Measurements from ENCODE around the gene KIAA1210. TPM values are rescaled to one million over a fixed set of nuclear protein-coding genes. Genes with fewer than 3 reads are reported as not detected.

Gene KIAA1210
- polyA plus RNA-seq, 1 experiment: not detected

DNA sequence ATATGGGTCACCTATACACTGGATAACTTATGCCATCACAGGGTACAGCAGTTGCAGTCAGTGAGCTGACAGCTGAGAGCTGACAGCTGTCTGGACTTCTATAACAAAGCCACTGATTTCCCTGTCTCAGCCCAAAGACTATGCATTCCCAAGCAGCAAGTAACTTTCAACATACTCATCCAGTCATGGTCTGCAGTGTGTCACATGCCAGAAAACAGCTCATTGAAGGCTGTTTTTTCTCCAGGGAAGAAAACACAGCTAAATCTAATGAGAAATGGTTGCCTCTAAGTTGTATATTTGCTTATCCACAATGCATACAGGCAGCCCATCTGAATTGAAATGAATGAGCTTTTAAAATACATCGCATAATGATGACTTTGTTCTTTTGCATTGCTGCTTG is 6.3 kb downstream of the KIAA1210 start:
- POLR2A ChIA-PET: no interaction called here
- Histone ChIP-seq H3K9me3 (ENCODE audit: control insufficient read depth, insufficient read depth, low read length) (no peaks in the 10 kb centered on the region), H3K27me3 (ENCODE audit: control insufficient read depth, insufficient read depth, low read length) (no peaks in the 10 kb centered on the region), H3K27ac (ENCODE audit: low read depth, low read length) (no peak overlapping the region), H3K4me3 (ENCODE audit: low read depth, low read length) (no peak overlapping the region)
- CTCF ChIA-PET: interaction anchor here (0.5 to 1.2 kb wide), 2 partner anchors 97 to 297 kb away, joined by 6 to 7 read pairs; no protein-coding TSS in a partner anchor
- TF ChIP-seq, protein P1, sequence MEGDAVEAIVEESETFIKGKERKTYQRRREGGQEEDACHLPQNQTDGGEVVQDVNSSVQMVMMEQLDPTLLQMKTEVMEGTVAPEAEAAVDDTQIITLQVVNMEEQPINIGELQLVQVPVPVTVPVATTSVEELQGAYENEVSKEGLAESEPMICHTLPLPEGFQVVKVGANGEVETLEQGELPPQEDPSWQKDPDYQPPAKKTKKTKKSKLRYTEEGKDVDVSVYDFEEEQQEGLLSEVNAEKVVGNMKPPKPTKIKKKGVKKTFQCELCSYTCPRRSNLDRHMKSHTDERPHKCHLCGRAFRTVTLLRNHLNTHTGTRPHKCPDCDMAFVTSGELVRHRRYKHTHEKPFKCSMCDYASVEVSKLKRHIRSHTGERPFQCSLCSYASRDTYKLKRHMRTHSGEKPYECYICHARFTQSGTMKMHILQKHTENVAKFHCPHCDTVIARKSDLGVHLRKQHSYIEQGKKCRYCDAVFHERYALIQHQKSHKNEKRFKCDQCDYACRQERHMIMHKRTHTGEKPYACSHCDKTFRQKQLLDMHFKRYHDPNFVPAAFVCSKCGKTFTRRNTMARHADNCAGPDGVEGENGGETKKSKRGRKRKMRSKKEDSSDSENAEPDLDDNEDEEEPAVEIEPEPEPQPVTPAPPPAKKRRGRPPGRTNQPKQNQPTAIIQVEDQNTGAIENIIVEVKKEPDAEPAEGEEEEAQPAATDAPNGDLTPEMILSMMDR (IDR thresholded peaks at IDR 0.05; ENCODE audit: low read depth, low read length): no peak
- no peak for DNase-seq (ENCODE audit: low read depth, low spot score)

DNA sequence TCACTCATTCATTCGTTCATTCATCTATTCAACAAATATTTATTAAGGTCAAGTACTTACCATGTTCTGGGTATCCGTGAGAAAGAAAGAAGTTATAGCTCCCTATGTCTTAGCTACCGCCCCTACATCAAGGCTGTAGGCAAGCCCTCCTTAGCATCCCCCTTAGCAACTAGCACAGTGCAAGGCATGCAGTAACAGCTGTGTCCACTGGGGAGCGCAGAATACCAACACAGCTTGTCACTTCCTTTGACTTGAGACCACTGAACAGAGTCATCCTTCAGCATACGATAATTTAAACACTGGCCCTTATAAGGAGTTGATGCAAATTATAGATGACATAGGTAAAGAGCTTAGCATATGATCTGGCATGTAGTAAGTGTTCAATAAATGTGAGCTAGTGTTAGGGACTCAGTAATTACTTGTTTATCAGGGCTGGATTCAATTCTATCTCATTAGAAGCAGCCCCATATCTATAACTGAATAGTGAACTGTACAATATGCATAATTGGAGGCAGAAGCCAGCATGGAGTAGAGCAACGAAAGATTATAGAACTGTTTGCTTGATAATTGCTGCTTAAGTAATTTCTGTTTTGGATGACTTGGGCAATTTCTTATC is 8.7 kb downstream of the KIAA1210 start:
- no peak overlapping the region for H3K4me3 ChIP-seq (ENCODE audit: low read depth, low read length)
- DNase-seq (ENCODE audit: low read depth, low spot score): no peak
- no peaks in the 10 kb centered on the region for H3K9me3 ChIP-seq (ENCODE audit: control insufficient read depth, insufficient read depth, low read length)
- ChIA-PET CTCF (interaction anchor here (0.6 to 3.0 kb wide), 21 partner anchors 8 to 359 kb away, joined by 3 to 20 read pairs (median 4); no protein-coding TSS in a partner anchor), POLR2A (no interaction called here)
- TF ChIP-seq, protein P1 (IDR thresholded peaks at IDR 0.05; ENCODE audit: low read depth, low read length): peak; percentile 75
- H3K27me3 ChIP-seq (ENCODE audit: control insufficient read depth, insufficient read depth, low read length): no peaks in the 10 kb centered on the region
- H3K27ac ChIP-seq (ENCODE audit: low read depth, low read length): no peak overlapping the region

DNA sequence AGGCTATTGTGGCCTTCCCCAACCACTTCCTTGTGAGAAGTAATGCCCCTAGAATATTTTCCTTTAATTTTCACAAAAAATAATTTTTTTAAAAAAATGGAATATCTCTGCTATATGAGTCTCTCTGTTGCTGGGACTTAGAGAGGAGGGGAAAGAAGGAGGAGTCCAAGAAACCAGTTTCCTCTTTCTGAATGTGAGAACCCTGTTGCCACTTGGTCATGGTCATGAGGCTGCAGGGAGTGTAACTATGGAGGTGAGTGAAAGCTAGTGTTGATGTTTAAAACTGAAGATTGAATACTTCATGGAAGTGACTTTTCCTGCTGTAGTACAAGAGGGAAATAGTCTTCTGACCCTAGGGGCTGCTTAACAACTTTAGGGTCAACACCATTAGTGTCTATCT is 20.4 kb downstream of the KIAA1210 start:
- Histone ChIP-seq H3K9me3 (ENCODE audit: control insufficient read depth, insufficient read depth, low read length) (no peaks in the 10 kb centered on the region), H3K27me3 (ENCODE audit: control insufficient read depth, insufficient read depth, low read length) (no peaks in the 10 kb centered on the region), H3K4me3 (ENCODE audit: low read depth, low read length) (no peak overlapping the region), H3K27ac (ENCODE audit: low read depth, low read length) (no peak overlapping the region)
- ChIA-PET POLR2A (no interaction called here), CTCF (interaction anchor here (1.1 kb wide), 1 partner anchor 12 kb away, joined by 3 read pairs; no protein-coding TSS in a partner anchor)
- TF ChIP-seq, protein P1 (IDR thresholded peaks at IDR 0.05; ENCODE audit: low read depth, low read length): no peak
- no peak for DNase-seq (ENCODE audit: low read depth, low spot score)

DNA sequence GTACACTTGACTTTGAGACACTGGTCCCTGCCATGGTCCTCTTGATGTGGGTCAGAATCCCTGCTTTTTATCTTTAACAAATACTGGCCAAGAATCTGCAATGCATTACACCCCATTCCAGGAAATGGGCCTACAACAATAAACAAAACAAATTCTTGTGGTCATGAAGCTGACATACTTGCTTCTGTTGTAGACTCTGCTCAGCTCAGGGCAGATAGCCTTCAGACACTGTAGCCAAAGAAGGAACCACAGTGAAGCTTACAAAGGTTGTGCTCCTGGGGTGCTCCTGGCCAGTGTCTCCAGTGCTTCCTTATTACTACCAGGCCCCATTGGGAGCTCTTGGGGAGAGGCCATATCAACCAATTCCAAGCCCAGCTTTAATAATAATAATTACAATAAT is 21.8 kb downstream of the KIAA1210 start:
- H3K27me3 ChIP-seq (ENCODE audit: control insufficient read depth, insufficient read depth, low read length): no peaks in the 10 kb centered on the region
- ChIA-PET CTCF (interaction anchor here (1.0 kb wide), 1 partner anchor 13 kb away, joined by 4 read pairs; no protein-coding TSS in a partner anchor), POLR2A (no interaction called here)
- no peaks in the 10 kb centered on the region for H3K9me3 ChIP-seq (ENCODE audit: control insufficient read depth, insufficient read depth, low read length)
- TF ChIP-seq, protein P1 (IDR thresholded peaks at IDR 0.05; ENCODE audit: low read depth, low read length): no peak
- no peak for DNase-seq (ENCODE audit: low read depth, low spot score)
- no peak overlapping the region for H3K4me3 ChIP-seq (ENCODE audit: low read depth, low read length)
- H3K27ac ChIP-seq (ENCODE audit: low read depth, low read length): no peak overlapping the region

DNA sequence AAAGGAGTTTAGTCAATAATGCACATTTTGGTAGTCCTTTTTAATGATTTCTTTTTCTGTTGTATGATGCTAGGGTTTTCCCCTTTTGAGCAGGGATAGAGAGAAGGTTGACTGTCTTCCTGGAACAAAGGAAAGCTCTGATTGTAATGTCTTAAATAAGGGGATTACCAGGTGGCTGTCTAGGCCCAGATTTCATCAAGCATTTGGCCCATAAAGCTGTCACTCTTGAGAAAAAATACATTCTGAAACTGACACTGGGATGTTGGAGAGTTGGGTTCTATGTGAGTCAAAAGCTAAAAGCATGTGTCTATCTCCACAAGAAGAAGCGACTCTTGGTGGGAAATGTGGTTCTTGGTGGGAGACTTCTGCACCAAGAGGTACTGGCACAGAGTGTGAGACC is 26.4 kb downstream of the KIAA1210 start:
- no peaks in the 10 kb centered on the region for H3K27me3 ChIP-seq (ENCODE audit: control insufficient read depth, insufficient read depth, low read length)
- TF ChIP-seq, protein P1 (IDR thresholded peaks at IDR 0.05; ENCODE audit: low read depth, low read length): no peak

More for the DNA sequence above, 26.4 kb downstream of the KIAA1210 start:
- DNase-seq (ENCODE audit: low read depth, low spot score): no peak
- Histone ChIP-seq H3K9me3 (ENCODE audit: control insufficient read depth, insufficient read depth, low read length) (no peaks in the 10 kb centered on the region), H3K27ac (ENCODE audit: low read depth, low read length) (no peak overlapping the region), H3K4me3 (ENCODE audit: low read depth, low read length) (no peak overlapping the region)
- CTCF ChIA-PET: interaction anchor here (0.6 to 1.2 kb wide), 2 partner anchors 18 to 96 kb away, joined by 4 read pairs; no protein-coding TSS in a partner anchor
- POLR2A ChIA-PET: no interaction called here

All from AG04450 (cell line).